NCI-H187 (cell line): ENCODE measurements around the gene CCDC169.
"Not testable (repeated sequence)": the region's sequence is repeated elsewhere in the genome, so short reads cannot be mapped to it uniquely, and the experiment has no call there.

ENCODE experiments used
- DNase-seq, 2 experiments: peaks; one replicate each; lab custom pipeline; 2025; lab: John Stamatoyannopoulos, UW

Gene CCDC169

DNA sequence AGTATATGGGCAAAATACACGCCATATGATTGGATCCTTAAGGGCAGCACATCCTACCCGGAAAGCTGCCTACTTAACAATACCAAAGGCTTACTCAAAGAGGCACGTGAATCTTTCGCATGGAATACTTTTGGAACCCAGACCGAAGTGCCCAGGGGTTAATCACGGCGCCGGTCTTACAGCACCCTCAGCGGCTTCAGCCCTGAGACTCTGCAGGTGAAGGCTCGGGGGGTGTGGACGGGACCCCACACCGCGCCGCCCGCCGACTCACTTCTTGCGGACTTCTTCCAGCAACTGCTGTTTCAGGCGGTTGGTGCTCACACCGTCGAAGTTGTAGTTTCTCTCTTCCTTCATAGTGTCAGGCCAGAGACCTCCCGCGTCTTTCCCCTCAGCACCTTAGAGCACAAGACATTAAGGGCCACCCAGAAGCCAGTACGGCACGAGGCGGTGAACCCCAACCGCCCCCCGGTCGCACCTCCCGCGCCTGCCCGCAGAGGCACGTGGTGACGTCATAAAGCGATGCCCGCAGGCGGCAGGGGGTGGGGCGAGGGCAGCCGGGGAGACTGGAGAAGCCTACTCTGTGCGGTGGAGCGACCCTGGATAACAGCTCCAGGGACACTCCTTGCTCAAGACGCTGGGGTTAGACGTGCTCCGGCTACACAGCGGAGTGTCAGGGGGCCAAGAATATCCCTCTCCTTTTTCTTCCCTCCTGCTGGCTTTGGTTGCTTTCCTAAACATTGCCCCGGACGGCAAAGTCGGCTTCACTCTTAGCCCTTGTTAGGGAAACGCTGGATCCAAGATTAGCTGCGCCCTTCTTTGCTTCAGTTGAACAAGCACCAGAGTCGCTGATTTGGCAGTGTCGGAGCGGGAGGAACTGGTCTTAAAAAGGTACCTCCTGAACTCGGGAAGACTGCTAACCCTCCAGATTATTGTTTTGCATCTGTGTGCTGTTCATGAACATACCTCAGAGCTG is at the start of gene CCDC169:
Gene CCDC169, minus strand, starts transcription at position 449 of the 973 bp plus-strand sequence. Its CDS starts 95 bp downstream, at position 354.
- DNase-seq = peak; percentile 4 to 19

DNA sequence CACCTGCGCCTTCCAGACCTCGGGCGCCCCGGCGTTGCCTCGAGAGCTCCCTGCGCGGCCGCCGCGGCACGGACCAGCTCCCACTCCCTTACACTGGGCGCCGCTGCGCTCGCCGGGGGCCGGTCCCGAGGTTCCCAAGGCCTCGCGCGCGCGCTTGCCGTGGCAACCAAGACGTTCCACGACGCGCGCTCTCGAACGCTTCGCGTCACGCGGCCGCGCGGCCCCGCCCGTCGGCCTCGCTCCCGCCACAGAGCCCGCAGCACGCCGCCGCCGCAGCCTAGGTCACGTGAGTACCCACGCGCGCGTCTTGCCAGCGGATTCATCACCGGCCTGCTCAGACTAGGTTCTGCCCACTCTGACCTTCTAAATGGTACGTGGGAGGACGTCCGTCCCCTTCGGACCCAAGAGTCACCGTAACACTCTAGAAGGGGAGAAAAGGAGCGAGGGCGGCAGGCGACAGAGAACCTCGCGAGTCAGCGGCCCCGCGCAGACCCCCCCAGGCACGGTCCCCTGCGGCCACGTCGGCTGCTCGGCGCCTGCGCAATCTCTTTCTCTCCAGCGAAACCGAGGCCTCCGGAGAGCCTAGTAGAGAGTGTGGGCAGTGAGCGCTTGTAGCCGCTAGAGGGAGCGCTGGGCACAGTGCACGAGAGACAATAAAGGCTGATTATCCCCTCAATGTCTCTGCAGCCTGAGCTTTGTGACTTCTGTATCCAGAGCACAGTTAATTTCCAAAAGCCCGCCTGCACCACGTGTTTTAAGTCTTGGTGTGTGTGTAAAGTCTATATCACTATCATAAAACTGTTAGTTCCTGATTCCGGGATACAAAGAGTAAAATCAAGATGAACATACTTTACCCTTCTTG is 48.8 kb upstream of the CCDC169 start, which contains the start of gene SPART:
Gene SPART, minus strand, starts transcription at position 173 of the 862 bp plus-strand sequence. CDS start 10,564 bp downstream, outside the sequence.
- peak; percentile 74 to 90 for DNase-seq

DNA sequence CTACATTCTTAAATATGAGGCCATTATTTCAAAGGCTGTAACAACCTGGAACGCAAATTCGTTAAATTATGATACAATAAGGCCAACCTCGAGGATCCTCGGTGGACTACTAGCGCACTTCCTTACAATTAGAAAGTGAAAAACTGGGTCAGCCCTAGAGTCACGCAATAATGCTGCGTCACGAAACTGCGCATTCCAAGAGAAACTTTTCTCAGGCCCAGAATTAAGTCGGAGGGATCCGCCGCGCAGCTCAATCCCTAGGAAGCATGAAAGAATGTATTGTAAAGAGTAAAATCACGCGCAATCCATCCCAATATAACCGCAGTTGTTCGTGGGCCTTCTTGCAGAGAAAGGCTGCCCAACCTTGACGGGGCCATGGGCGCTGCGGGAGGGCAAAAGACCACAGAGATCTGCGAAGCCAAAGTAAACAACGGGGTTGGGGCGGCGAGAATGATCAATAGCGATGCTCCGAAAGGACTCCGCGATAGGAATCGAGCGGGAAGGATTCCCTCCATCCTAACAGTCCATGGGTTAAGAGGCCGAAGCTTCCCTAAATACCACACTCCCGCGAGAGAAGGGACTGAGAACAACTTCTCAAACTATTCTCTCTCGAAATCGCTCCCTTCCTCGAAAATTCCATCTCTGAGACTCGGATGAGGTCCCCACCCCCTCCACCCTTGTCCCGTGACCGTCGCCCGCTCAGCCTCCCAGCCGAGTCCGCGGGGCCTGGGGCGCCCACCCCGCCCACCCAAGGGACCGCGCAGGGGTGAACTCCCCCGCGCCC is 48.0 kb upstream of the CCDC169 start:
- DNase-seq = no peak

DNA sequence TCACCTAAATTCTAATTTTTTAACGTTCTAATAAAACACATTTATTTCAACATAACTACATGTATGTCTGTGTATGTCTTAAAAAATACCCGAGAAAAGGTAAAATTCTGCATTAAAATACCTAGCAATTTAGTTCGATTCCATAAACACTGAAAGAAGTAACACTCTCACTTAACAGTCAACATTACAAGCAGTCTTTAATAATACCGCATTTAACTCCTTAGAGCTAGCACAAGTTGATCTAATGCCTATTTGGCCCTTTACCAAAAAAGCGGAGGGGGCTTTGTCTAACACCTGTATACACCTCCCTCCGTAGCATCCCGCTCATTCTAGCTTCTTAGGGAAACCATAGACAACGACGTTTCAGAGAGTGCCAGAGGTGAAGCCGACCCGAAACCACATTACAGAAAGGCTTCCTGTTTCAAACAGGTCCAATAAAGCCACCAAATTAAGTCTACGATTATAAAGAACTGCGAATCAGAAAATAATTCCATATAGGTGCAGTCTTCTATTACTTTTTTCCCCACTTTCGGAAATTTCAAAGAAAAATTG is 47.3 kb upstream of the CCDC169 start:
- DNase-seq = no peak

DNA sequence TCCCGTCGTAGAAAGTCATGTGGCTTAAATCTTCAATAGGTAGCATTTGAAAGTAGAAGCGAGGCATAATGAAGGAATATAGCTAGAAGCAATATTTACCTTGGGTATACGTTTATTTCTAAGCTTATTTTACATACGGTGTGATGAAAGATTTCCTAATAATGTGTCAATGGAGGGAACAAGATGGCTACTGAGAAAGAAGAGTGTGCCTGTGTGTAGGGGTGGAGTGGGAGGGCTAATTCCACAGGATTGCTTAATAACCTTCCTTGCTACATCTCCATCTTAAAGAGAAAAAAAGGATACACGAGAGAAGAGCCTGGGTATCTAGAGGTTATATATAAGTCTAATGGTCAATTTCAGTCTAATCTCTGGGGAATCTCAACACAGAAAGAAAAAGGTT is 46.6 kb upstream of the CCDC169 start:
- DNase-seq = no peak

DNA sequence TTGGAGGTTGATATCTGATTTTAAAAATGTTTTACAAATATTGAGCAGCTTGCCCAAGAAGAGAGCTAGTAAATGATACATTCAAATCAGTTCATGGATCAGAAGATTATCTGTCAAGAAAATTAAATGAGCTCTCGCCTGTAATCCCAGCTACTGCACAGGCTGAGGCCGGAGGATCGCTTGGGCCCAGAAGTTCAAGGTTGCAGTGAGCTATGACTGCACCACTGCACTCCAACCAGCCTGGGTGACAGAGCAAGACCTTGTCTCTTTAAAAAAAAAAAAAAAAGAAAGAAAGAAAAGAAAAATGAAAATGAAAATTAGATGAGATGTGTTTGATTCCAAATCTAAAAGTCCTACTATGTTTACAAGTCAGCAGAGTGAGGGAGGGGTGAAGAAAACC is 46.2 kb upstream of the CCDC169 start:
- DNase-seq = no peak

DNA sequence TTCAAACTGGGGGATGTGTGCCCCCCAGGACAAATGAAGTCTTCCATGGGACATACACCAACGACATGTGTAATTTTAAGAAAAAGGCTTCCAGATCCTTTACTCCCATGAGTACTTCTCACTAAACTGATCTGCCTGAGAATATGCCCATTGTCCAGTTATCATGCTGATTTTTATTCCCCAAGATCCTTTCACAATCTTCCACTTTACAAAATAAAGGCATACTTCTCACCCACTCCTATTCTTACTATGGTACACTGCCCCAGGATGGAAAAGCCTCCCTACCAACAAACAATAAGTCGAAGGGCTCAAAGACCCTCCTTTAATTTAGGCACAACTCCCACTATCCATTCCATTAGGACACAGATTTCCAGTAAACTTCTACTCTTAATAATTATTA is 45.1 kb upstream of the CCDC169 start:
- no peak for DNase-seq

DNA sequence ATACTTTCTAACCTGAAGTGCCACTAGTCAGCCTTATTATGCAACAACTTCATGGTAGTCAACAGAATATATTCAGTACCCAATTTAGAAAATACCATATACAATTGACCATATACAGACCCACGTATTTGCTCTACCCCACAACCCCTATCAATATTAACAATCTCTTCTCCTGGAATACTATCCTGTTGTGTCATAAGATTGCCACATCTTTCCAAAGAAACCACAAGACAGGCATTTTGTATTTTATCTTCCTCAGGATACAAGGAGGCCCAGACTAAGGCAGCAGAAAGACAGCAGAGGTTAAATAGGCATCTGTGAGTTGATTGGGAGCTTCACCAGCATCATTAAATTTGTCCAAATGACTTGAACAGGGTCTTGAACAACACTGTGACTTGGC is 44.1 kb upstream of the CCDC169 start:
- no peak for DNase-seq

DNA sequence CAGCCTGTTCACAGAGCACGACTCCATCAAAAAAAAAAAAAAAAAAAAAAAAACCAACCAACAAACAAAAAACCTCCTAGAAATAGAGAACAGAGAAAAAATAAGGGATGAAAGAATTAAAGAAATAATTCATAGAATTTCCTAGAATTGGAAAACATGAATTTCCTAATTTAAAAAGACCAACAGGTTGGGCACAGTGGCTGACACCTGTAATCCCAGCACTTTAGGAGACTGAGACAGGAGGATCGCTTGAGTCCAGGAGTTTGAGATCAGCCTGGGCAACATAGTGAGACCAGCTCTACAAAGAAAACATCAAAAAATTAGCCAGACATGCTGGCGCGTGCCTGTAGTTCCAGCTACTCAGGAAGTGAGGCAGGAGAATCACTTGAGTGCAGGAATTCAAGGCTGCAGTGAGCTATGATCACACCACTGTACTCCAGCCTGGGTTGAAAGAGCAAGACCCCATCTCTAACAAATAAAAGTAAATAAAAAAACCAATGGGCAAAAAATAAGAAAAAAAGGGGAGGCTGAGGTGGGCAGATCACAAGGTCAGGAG is 42.1 kb upstream of the CCDC169 start:
- no peak for DNase-seq

DNA sequence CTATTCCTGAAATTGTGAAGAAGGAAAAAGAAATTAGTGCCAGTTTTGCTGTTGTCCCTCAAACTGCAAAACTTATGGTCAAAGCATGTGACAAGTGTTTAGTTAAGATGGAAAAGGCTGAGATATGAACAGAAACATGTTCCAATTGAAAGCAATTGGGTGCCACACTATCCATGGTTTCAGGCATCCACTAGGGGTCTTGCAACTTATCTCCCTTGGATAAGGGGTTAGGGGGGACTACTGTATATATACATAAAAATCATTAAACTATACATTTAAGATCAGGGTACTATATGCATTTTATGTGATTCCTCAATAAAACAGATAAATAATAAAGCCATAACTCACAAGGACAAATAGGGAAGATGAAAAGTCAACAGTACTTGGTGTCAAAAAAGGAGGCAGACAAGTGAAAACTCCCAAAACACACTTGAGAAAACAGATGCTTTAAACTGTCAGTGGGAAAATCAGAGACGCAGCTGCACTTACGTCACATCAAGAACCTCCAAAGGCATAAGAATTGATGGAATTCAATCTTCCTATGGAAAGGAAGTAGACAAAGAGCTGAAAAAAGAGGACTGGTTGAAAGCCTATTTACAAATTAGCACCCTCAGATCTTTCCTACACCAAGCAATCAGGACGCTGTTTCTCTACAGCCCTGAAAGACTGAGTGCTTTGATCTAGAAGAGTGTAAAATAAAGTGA is 40.5 kb upstream of the CCDC169 start:
- DNase-seq = no peak

DNA sequence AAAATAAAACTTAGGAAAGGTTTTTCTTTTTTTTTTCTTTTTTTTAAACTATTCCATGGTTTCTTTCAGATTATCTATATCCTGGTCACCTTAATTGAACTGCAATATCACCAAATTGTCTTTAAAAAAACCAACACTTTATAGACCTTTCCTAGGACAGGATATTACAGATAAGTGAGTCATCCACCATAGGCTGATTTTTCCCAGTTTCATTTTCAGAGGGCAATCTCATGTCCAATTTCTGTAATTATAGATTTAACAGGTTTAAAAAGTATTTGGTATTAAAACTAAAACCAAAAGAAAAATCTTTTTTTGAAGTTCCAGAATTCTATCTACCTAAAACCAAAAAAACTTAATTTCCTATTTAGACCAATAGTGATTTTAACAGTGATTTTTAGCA is 35.4 kb upstream of the CCDC169 start:
- DNase-seq = no peak

DNA sequence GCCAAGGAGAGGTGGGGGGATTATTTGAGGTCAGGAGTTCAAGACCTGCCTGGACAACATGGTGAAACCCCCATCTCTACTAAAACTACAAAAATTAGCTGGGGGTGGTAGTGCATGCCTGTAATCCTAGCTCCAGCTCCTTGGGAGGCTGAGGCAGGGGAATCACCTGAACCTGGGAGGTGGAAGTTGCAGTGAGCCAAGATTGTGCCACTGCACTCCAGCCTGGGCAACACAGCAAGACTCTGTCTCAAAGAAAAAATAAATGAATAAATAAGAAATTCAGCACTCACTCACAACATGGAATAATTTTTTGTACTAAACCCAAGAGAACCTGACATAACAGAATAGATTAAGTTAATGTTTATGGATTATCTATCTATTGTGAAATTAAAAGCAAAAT is 34.6 kb upstream of the CCDC169 start:
- not testable (repeated sequence) for DNase-seq

DNA sequence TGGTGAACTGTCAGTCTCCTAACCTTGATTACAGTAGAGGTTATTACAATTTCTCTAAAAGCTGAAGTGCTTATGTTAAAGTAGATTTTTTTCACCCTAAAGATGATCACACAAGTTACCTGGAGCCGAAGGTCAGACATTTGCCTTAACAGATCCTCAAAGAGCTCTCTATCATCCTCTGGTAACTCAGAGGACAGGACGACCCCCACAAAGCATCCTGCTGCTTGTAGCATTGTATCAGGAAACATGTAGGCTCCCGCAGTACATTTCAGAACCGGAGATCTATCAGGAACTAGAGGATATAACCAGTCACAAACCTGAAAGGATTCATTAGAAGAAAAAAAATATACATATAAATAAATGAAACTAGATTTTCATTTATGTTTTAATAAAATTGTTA is 33.7 kb upstream of the CCDC169 start:
- no peak for DNase-seq

DNA sequence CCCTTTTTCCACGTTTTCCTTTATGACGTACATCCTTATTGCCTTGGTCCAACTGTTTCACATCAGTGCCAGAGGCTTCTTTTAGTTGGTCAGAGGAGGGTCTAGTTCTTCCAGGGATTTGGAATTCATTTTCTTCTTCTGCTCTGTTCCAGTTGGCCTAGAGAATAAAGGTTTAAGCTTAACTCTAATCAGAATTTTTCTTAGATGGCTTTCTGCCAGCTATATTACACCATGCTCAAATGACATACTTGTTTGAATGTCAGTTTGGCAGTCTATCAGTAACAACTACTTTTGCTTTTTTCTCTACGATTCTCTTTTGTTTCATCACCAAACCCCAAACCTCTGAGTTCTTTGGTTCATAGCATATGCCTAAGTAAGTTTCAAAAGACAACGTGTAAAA is 31.7 kb upstream of the CCDC169 start:
- DNase-seq = no peak

DNA sequence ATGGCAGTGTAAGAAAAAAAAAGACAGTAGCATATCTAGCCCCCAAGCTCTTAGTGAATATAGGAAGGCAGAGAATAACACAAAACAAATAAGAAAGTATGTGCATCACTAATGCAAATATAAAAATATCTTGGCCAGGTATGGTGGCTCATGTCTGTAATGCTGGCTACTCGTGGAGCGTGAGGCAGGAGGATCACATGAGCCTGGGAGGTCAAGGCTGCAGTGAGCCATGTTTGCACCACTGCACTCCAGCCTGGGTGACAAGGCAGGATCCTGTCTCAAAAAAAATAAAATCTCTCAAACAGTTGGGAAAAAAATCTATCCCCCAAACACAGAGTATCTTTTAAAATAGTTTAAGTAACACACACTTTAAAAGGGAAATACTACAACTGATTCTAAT is 31.2 kb upstream of the CCDC169 start:
- no peak for DNase-seq

DNA sequence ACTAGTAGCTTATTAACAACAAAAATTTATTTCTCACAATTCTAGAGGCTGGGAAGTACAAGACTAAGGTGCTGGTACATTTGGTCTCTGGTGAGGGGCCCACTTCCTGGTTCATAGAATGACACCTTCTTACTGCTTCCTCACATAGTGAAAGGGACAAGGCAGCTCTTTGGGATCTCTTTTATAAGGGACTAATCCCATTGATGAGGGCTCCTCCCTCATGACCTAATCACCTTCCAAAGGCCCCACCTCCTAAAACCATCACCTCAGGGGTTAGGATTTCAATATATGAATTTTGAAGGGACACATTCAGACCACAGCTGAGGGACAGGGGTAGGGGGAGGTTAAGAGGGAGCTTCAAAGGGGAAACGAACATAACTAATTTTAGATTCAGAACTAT is 28.3 kb upstream of the CCDC169 start:
- no peak for DNase-seq

DNA sequence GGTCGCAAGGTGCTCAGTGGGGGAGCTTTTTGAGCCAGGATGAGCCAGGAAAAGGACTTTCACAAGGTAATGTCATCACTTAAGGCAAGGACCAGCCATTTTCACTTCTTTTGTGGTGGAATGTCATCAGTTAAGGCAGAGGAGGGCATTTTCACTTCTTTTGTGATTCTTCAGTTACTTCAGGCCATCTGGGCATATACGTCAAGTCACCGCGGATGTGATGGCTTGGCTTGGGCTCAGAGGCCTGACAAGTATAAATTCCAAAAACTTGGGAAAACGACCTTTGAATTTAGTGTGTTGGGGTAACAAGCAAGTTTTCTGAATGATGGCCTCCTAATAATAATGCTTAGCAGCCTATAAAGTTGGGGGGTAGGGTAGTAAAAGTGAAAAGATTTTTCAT is 27.3 kb upstream of the CCDC169 start:
- not testable (repeated sequence) for DNase-seq

DNA sequence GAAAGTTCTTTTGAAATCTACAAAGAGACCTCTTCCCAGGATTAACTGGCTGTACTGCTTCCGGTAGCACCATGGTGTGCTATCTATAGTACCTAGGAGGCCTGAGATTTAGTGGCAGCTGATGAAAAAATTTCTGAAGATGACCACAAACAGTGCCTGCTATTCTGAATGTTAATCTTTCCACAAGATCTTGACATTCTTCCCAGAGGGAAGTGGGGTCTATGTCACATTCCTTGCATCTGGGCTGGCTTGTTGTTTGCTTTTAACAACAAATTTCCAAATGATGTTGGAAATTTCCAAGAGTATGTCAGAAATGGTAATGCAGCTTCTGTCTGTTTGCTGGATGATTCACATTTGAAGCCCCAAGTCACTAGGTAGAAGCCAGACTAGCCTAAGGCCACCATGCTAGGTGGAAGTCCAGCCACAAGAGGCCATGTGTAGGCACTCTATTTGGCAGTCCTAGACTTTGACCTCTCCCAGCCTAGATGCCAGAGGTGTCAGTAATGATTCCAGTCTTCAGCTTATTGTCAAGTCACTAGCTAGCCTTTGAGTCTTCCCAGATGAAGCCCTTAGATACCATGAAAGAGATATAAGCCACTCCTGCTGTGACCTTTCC is 26.4 kb upstream of the CCDC169 start:
- DNase-seq = no peak

DNA sequence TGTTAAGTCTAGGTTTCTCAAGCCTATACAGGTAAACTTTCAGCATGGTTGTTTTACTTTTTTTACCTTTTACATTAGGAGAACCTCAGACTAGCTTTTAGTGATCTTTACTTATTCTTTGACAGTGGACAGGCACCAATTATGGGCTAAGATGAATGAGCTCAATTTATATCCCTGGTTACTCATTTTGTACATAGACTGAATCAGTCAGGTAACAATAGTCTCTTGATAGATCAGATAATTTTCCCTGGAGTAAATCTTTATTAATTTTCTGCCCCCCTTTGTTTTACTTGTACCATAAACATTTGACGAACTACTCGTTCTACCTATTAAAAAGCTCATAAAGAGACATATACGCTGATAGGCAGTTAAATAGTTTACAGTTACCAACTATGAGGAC is 25.8 kb upstream of the CCDC169 start:
- no peak for DNase-seq

DNA sequence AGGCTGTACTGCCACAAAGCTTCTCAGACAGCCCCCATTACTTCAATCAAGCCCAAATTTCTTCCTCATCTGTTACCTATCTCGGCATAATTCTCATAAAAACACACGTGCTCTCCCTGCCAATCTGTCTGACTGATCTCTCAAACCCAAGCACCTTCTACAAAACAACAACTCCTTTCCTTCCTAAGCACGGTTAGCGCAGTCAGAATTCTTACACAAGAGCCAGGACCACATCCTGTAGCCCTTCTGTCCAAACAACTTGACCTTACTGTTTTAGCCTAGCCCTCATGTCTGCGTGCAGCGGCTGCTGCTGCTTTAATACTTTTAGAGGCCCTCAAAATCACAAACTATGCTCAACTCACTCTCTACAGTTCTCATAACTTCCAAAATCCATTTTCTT is 22.2 kb upstream of the CCDC169 start:
- DNase-seq = not testable (repeated sequence)
